BJ (cell line): ENCODE measurements around the gene SLC12A7. TPM values are rescaled to one million over a fixed set of nuclear protein-coding genes. Genes with fewer than 3 reads are reported as not detected.

Experiments
- CTCF ChIA-PET: fragments of 350-600 bp; formaldehyde crosslinking; extraction: SDS; loops from one replicate; lab custom pipeline; 2021; ENCODE audit warnings: antibody characterized with exemption, inconsistent platforms; lab: Yijun Ruan, JAX
- POLR2A ChIA-PET: fragments of 300-600 bp; sonication (Branson Sonifier 250); formaldehyde crosslinking; extraction: SDS; loops from one replicate; lab custom pipeline; 2021; ENCODE audit warnings: antibody characterized with exemption; lab: Charles Lee
- DNase-seq: peaks from one replicate; pipeline ENCODE4 v3.0.0-alpha.2; 2011; ENCODE audit warnings: low read depth
- H3K27me3 ChIP-seq: 2 replicates; pipeline ENCODE4 v1.6.0; 2011; ENCODE audit warnings: low read length; ENCODE audit not compliant: control insufficient read depth, insufficient read depth
- H3K36me3 ChIP-seq: 2 replicates; pipeline ENCODE4 v1.5.1; 2011; ENCODE audit warnings: low read length; ENCODE audit not compliant: control insufficient read depth, insufficient read depth
- H3K4me3 ChIP-seq: 2 replicates; pipeline ENCODE4 v1.5.1; 2011; ENCODE audit warnings: low read depth, mild to moderate bottlenecking, control low read depth, low read length
- polyA plus RNA-seq: library from polyadenylated mRNA; depleted of rRNA; stranded (reverse); fragments of >200 nt; gene quantifications from 2 replicates; pipeline ENCODE4 v1.2.3, GENCODE V29; 2011
- TF ChIP-seq, protein P1 (sequence below): IDR thresholded peaks from 2 replicates; pipeline ENCODE4 v1.5.1; 2011; ENCODE audit warnings: low read depth, mild to moderate bottlenecking, control low read depth, inconsistent platforms, low read length, moderate library complexity; ENCODE audit not compliant: insufficient read depth

Gene SLC12A7
- polyA plus RNA-seq, 1 experiment = 4.6 TPM

DNA sequence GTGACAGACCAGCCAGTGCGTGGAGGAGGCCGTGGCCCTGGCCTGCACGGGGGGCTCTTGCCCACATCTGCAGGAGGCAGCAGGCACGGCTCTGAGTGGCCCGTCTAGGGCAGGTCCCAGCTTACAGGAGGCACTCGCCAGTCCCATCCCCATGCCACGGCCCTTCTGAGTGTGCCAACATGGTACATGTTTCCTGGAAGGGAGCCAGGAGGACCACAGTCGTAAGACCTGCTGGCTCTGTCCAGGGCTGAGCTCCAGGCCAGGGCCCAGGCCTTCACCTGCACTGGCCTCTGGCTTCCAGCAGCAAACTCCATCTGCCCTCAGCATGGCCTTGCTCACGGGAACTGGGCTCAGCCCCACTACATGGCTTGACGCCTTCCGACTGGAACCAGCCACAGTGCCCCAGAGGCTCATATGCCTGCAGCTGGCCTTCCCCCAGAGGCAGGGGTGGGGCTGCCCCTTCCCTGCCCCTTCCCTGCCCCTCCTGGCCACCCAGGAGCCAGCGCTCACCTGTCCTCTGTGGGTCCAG is 99.5 kb downstream of the SLC12A7 start:
- CTCF ChIA-PET = no interaction called here
- POLR2A ChIA-PET = no interaction called here
- no peak for DNase-seq
- H3K36me3 ChIP-seq = no peaks in the 10 kb centered on the region
- H3K27me3 ChIP-seq = peaks cover 51% of the 10 kb centered on the region
- TF ChIP-seq, protein P1, sequence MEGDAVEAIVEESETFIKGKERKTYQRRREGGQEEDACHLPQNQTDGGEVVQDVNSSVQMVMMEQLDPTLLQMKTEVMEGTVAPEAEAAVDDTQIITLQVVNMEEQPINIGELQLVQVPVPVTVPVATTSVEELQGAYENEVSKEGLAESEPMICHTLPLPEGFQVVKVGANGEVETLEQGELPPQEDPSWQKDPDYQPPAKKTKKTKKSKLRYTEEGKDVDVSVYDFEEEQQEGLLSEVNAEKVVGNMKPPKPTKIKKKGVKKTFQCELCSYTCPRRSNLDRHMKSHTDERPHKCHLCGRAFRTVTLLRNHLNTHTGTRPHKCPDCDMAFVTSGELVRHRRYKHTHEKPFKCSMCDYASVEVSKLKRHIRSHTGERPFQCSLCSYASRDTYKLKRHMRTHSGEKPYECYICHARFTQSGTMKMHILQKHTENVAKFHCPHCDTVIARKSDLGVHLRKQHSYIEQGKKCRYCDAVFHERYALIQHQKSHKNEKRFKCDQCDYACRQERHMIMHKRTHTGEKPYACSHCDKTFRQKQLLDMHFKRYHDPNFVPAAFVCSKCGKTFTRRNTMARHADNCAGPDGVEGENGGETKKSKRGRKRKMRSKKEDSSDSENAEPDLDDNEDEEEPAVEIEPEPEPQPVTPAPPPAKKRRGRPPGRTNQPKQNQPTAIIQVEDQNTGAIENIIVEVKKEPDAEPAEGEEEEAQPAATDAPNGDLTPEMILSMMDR = no peak
- H3K4me3 ChIP-seq = no peak overlapping the region

DNA sequence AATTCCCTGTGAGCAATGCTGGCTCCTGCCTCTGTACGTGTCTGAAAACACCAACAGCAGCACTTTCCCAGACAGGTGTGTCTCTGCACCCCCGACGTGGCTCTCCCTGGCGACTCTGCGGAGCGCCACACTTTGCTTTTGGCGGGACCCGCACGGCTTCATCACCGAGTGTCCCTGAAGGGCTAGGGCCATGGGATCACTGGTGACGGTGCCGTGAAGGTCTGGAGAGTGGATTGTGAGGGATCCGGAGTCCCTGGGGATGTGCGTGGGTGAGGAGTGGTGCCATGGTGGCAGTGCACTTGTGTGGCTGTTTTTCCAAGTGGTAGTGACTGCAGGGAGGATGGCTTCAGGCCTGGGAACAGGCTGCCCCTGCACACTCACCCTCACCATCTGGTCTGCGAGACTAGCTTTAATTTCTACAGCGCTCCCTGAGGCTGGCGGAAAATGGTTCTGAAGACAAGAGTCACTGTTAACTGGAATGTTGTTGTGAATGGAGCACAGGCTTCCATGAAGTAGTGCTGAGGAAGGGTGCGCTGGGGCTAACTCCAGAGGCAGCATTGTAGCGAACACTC is 100.0 kb downstream of the SLC12A7 start:
- no peaks in the 10 kb centered on the region for H3K36me3 ChIP-seq
- no peak for DNase-seq
- CTCF ChIA-PET = no interaction called here
- no peak overlapping the region for H3K4me3 ChIP-seq
- H3K27me3 ChIP-seq = peaks cover 54% of the 10 kb centered on the region
- TF ChIP-seq, protein P1 = no peak
- POLR2A ChIA-PET = no interaction called here

DNA sequence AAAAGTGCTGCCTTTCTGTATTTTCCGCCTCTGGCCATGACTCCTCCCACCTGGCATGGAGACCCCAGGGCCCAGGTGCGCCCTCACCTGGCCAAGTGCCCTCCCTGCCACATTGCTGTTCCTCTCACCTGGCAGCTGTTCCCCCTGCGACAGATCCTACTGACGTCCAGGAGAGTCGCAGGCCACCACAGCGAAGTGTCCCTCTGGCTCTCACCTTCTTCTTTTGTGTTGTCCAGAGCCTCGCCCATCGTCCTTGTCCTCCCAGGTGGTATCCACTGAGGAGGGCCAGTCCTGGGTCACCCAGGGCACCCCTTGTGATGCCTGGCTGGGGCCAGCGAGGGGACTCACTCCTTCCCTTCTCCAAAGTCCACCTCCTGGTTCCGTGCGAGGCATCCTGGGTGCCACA is 100.6 kb downstream of the SLC12A7 start:
- ChIA-PET CTCF (interaction anchor here (3.4 kb wide), 1 partner anchor 77 kb away, joined by 11 read pairs; no protein-coding TSS in a partner anchor), POLR2A (no interaction called here)
- TF ChIP-seq, protein P1 = no peak
- DNase-seq = no peak
- H3K27me3 ChIP-seq = peaks cover 52% of the 10 kb centered on the region
- no peak overlapping the region for H3K4me3 ChIP-seq
- H3K36me3 ChIP-seq = no peaks in the 10 kb centered on the region

DNA sequence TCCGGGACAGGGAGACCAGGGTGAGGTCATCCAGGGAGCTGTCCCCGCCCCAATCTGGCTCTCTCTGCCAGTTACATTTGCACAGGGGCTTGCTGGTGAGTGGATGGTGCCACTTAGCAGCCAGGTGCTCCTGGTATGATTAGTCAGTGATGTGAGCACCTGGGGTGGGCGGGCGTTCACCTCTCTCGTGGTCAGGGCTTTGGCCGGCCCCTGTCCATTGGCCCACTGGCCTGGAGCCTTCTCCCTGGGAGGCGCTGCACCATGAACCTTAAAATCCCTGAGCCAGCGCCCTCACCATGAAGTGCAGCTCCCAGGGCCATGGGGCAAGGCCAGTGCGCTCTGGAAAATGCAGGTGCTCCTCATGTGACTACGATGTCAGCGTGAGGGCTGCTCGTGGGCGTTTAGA is 101.2 kb downstream of the SLC12A7 start:
- Histone ChIP-seq H3K36me3 (no peaks in the 10 kb centered on the region), H3K4me3 (no peak overlapping the region), H3K27me3 (peaks cover 53% of the 10 kb centered on the region)
- TF ChIP-seq, protein P1 = no peak
- ChIA-PET CTCF (interaction anchor here (0.8 to 5.1 kb wide), 3 partner anchors 9 to 77 kb away, joined by 4 to 34 read pairs (median 11); no protein-coding TSS in a partner anchor), POLR2A (no interaction called here)
- no peak for DNase-seq

DNA sequence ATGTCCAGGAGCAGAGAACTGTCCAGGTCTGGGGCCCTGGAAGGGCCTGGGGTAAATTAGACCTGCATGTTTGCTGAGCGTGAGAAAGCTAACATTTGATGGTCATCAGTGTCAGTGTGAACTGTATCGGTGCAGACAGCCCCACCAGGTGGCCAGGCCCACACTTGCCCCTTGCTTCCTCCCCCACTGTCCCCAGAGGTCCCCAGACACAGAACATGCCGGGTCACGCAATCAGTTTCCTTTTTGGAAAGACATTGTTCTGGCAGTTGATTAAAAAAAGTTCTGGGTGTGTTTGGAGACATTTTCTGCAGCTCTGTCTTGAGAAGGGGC is 101.7 kb downstream of the SLC12A7 start:
- ChIA-PET CTCF (interaction anchor here (0.8 to 5.1 kb wide), 4 partner anchors 9 to 78 kb away, joined by 3 to 34 read pairs (median 8); no protein-coding TSS in a partner anchor), POLR2A (no interaction called here)
- Histone ChIP-seq H3K27me3 (peaks cover 52% of the 10 kb centered on the region), H3K36me3 (no peaks in the 10 kb centered on the region), H3K4me3 (no peak overlapping the region)
- TF ChIP-seq, protein P1 = no peak
- DNase-seq = no peak
